Effector CD4-positive, alpha-beta T cell (primary cell): ENCODE data around the gene OR13J1.
A peak's percentile ranks its signal among the peaks of the same experiment; 100 is the strongest.

Experiments used
- DNase-seq: peaks from one replicate; pipeline ENCODE4 v3.0.0-alpha.2; 2020

The OR13J1 gene

DNA sequence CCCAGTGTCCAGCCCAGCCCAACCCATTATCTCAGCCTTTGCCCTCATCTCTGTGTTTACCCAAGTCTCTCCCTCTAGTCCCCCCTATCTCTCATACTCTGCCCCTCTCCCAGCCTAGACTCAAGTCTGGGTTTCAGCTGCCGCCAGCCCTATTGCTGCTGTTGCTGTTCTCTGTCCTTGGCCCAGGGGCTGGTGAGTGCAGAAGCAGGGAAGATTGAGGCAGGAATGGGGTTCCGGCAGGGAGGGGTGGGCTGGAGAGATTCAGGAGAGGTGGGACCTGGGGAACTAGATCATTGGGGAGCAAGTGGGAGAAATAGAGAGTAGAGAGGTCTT is 40.5 kb downstream of the OR13J1 start:
- no peak for DNase-seq

DNA sequence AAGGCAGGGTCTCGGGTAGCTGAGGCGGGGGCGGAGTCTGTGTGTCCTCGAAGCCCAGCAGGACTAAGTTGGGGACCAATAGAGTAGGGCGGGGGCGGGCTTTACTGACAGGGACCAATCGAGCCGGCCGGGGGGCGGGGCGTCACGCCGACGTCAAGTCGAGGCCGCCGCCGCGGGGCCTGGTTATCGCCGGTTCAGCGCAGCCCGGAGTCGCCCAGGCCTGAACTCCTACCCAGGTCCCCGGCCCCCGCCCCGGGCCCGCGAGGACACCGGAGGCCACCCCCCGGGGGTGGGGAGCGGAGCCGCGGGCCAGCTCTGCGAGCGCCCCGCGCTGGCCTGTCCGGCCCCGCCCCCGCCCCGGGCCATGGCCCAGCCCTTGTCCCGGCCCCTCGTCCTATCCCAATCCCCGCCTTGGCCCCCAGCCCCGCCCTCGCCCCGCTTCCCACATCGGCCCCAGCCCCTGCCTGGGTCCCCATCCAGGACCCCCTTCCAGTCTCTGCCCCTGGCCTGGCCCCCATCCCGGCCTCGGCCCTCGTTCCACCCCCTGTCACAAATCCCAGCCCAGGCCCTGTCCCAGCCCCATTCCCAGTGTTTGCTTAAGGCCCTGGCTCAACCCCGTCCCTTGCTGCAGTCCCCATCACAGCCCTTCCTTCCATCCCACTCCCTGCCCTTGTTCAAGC is 41.0 kb downstream of the OR13J1 start, which contains the start of gene TMEM8B:
TSS of gene TMEM8B (plus strand) at position 145 of the 680 bp plus-strand sequence. CDS start at position 365, 220 bp downstream.
- DNase-seq, result peak; percentile 94

DNA sequence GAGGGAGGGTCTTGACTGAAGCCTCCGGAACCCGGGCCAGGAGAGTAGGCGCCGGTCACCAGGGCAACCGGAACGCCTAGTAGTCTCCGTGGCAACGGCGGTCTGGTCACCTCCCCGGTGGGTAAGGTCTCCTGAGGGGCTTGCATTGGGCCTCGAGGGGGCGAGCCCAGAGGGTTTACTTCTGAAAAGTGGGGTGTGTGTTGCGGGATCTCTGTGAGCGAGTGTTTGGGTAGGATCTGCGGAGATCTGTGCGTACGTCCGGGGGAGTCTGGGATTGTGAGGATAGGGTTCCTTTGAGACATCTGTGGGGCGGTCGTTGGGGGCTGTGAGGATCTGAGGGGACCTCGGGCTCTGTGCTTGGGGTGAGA is 41.5 kb downstream of the OR13J1 start, which contains the start of gene FAM221B:
TSS of gene FAM221B (minus strand) at position 17 of the 368 bp plus-strand sequence. CDS start 2,571 bp downstream, outside the sequence.
- no peak for DNase-seq

DNA sequence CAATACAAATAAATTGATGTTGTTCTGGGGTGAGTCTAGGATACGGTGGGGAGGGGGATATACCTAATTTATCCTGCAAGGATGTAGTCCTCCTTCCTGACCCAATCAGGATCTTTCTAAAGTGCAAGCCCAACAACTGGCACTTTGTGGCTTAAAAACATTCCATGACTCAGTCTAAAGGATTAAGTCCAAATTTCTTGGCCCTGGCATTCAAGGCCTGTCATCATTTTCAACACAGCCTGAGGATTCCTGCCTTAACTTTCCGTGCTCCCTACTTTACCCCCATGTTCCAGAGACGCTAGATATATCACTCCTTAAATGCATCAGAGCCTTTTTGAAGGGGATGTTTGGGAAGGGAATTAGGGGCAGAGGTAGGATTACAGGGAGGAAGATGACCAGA is 42.7 kb downstream of the OR13J1 start:
- DNase-seq, result no peak

DNA sequence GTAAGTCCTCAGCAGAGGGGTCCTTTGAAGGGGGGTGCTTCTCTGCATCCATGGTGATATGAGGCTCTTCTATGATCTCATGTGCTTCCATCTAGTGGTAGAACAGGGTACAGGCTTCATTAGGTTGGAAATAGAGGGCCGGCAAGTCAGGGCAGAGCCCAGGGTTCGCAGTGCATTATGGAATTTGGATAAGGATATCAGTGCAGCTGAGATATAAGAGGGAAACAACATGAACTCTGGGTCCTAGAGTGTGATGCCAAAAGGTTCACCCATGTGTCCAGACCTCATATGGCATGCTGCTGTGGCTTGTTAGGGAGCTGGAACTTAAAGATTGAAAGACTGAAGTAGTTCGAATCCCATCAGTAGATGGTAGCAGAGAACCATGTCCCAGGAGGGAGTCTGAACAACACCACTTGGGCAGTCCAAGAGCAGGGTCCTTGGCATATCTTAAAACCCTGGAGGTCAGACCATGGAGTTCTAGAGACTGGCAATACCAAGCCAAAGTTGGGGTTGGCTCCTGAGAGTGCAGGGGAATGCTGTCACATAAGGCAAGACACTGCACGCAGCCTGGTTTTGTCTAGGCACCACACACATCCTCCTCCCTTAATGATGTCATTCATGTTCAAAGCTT is 44.0 kb downstream of the OR13J1 start:
- DNase-seq, result no peak

DNA sequence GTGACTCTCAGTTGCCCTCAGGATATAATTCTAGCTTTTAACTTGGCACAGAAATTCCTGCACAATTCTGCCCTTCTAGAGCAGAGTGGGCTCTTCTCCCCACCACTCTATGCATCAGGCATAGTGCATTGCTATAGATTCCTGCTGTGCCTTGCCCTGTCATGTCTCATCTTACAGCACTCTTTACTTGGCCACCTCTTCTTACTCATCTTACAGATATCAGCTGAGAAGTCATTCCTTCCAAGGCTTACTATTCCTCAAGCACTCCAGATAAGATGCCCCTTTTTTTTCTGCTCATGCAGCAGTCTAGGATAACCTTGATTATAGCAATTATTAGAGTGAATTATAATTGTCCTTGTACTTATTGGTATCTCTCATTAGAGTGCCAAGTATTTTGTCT is 47.3 kb downstream of the OR13J1 start:
- DNase-seq, result no peak

DNA sequence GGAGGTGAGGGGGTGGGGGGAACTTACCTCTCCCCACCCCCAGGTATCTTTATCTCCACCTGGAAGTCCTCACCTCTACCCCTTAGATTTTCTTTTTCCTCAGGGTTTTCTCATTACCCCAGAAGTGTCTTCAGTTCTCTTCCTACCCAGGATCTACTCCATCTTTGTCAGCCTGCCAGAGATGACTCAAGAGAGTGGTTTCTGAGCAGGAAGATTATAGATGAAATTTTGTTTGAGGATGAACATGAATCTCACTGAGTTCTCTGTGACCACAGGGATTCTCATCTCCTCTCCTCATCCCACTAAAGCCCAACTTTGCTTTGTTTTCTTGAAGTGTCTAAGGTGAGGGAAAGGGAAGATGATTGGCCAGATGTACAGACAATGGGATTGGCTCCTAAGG is 50.1 kb downstream of the OR13J1 start:
- DNase-seq, result no peak
